Gastrocnemius medialis (tissue), 4 donors: ENCODE data around the gene NSD2.

ENCODE experiments used
- CTCF ChIP-seq, 5 experiments: fragments of 450-650 bp in 3 of 5; fragments of 200-600 bp in 2 of 5; sonication (generic) in 2 of 5; IDR thresholded peaks in 4 of 5; conservative IDR thresholded peaks in 1 of 5; 1 replicate in 4 of 5; 2 replicates in 1 of 5; pipeline ENCODE4 v1.5.1; 2016 to 2019; ENCODE audit warnings: antibody characterized with exemption in 5 of 5, mild to moderate bottlenecking in 3 of 5, moderate library complexity in 3 of 5
- POLR2A ChIP-seq, 2 donors: fragments of 450-650 bp; IDR thresholded peaks; one replicate each; pipeline ENCODE4 v1.6.1; 2017; ENCODE audit warnings: antibody characterized with exemption in 2 of 2, mild to moderate bottlenecking in 2 of 2, moderate library complexity in 2 of 2

GRCh38 chr4:1823545-1823932 is 47.7 kb upstream of the NSD2 start:
- TF ChIP-seq CTCF (IDR thresholded peaks at IDR 0.05 in 4 of 5, conservative IDR thresholded peaks at IDR 0.05 in 1 of 5) (no peak), POLR2A (IDR thresholded peaks at IDR 0.05) (no peak)
